Posterior vena cava (tissue), 2 donors: ENCODE results near the gene TMEM263. TPM values are rescaled to one million over a fixed set of nuclear protein-coding genes. Genes with fewer than 3 reads are reported as not detected.
A peak's percentile ranks its signal among the peaks of the same experiment; 100 is the strongest.
"Not testable (repeated sequence)": the region's sequence is repeated elsewhere in the genome, so short reads cannot be mapped to it uniquely, and the experiment has no call there.

Experiments
- DNase-seq: peaks from one replicate; pipeline ENCODE4 v3.0.0-alpha.2; 2020; ENCODE audit warnings: low spot score
- intact Hi-C, 2 donors: fragments of 100-400 bp; cut with DNase I; formaldehyde crosslinking; loops; one replicate each; pipeline versions ENCODE4 v1.14.1 to v1.14.2; 2022 to 2023
- long read RNA-seq, 2 donors: library from polyadenylated mRNA; unstranded; transcript quantifications; one replicate each; pipeline ENCODE4 v2.0.0, GENCODE V29; 2020 to 2021
- total RNA-seq, 2 donors: library from RNA; stranded (reverse); fragmentation: NEBNext Ultra II Directional; extraction: Animal tissue kit (Norgen Biotek cat#: 25700); gene quantifications; one replicate each; pipeline ENCODE4 v1.2.1, GENCODE V29; 2021
- donor health status: DM: yes; HTN: yes; CAD: no.
- donor health status: DM: yes; HTN: yes; CAD: no.

Gene TMEM263
- total RNA-seq: 10 to 100 TPM; 57.0 to 57.4 TPM
- long read RNA-seq, donor 1, transcript TMEM263-204 (3 exons, 3,349 nt): major isoform, 8 of 16 reads
- long read RNA-seq, donor 1, partial matches to known transcripts: 0 of 16 reads
- long read RNA-seq, donor 1, other reads (novel, unspliced or antisense): 3 of 16 reads
- long read RNA-seq, donor 2, transcript TMEM263-204 (3 exons, 3,349 nt): minor isoform, 9 of 36 reads
- long read RNA-seq, donor 2, transcript TMEM263-201 (4 exons, 3,362 nt): major isoform, 13 of 36 reads
- long read RNA-seq, donor 2, partial matches to known transcripts: 0 of 36 reads
- long read RNA-seq, donor 2, other reads (novel, unspliced or antisense): 11 of 36 reads

DNA sequence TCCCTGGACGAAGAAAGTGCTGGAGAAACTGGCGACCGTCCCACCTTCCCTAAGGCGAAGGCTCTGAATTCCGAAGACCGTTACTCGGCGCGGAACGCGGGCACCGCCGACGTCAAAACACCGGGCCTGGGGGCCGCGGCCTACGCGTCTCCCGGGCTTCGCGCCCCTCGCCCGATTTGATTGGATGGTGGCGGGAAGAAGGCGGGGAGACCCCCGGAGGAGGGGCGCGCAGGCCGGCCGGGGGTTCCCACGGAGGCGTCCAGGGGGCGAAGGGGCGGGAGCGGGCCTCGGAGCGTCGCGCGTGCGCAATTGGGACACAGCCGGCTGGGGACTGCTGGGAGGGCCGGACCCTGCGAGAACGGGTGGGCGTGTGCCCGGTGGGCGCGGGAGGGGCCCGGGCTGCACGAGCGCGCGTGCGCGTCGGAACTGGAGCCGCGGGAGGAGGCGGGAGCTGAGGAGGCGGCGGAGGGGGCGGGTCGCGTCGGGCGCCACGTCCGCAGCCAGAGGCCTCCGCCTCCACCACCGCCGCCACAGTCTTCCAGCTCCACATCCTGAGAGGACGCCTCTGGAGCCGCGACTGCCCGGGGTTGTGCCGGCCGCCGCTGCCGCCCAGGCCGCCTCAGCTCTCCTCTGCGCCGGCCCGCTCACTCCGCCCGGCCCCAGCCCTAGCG, at the start of gene TMEM263:
Gene TMEM263, plus strand, starts transcription at position 531 of the 671 bp plus-strand sequence. CDS start 11,210 bp downstream, outside the sequence.
- intact Hi-C loops: loop anchor here in 1 of 2 donors (10.0 kb wide), 1 partner anchor 139 kb away; the partner anchor contains the start of gene CRY1

DNA sequence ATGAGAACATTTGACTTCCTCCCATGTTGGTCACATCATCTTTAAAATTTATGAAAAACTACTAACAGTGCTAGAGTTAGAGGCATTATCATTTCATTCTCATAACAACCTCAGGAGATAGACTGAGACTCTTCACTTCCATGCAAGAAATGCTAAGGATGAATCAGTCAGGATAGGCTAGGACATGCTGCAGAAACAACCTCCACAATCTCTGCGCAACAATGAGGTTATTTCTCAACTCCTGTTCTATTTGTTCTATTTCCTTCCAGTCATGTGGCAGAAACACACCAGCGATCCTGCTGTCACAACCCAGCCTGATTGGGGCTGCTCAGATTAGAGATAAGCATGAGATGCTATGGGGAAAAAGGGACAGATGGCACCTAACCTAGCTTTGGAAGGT, 49.0 kb upstream of the TMEM263 start:
- no peak for DNase-seq
- intact Hi-C loops: no loop called here

More for the DNA sequence above, at the start of gene TMEM263:
- peak; percentile 98 for DNase-seq

DNA sequence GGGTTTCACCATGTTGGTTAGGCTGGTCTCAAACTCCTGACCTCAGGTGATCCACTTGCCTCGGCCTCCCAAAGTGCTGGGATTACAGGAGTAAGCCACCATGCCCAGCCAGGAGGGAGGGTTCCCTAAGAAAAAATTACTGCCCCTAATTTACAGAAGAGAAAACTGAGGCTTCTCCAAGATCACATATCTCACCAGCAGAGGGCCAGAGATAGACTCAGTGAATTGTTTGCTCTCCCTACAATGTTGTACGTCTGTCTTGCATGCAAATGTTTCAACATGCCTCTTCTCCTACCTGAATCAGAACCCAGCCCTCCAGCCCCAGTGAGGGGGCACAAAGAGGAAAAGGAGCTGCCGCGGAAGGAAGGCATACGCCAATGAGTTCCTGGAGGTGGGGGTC, 48.3 kb upstream of the TMEM263 start:
- no peak for DNase-seq
- intact Hi-C loops: no loop called here

DNA sequence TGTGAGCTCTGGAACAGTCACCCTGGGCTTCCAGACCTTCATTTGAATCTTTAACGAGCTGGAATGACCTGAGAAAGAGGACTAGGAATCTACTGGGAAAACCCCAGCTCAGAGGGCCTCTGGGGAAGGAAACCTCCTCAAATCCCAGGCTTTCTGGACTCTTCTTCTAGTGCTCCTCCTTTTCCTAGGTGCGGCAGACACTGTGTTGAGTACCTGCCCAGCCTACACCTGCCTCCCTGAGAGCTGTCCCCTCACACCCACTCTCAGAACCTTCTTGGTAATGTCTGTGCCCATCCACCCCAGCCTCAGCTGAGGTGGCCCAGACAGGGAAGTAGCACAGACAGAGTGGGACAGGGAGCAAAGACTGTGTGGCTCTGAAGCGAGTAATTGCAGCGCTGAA, 47.9 kb upstream of the TMEM263 start:
- intact Hi-C loops: no loop called here

DNA sequence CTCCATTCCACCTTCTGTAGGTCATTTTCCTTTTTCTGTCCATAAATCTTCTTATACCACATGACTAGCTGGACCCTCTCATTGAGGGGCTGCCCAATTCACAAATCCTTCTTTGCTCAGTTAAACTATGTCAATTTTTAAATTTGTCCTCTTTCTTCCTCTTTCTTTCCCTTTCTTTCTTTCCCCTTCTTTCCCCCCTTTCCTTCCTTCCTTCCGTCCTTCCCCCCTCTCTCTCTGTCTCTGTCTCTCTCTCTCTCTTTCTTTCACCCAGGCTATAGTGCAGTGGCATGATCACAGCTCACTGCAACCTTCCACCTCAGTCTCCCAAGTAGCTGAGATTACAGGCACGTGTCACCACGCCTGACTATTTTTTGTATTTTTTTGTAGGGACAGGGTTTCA, 47.1 kb upstream of the TMEM263 start:
- intact Hi-C loops: no loop called here

More for the DNA sequence above, 47.9 kb upstream of the TMEM263 start:
- no peak for DNase-seq

DNA sequence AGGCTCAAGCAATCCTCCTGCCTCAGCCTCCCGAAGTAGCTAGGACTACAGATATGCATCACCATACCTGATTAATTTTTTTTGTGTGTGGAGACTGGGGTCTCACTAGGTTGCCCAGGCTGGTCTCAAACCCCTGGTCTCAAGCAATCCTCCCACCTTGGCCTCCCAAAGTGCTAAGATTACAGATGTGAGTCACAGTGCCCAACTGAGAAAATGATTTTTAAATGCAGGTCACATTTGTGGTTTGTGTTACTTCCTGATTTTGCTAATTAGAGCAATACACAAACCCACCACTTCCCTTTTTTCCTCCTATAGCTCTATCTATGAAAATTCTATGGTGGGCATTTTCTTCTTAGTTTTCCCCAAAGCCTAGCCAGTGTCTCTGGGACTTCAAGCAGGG, 45.5 kb upstream of the TMEM263 start:
- no peak for DNase-seq
- intact Hi-C loops: loop anchor here in 1 of 2 donors (10.0 kb wide), 1 partner anchor 525 kb away; no protein-coding TSS in a partner anchor

More for the DNA sequence above, 47.1 kb upstream of the TMEM263 start:
- DNase-seq: no peak

DNA sequence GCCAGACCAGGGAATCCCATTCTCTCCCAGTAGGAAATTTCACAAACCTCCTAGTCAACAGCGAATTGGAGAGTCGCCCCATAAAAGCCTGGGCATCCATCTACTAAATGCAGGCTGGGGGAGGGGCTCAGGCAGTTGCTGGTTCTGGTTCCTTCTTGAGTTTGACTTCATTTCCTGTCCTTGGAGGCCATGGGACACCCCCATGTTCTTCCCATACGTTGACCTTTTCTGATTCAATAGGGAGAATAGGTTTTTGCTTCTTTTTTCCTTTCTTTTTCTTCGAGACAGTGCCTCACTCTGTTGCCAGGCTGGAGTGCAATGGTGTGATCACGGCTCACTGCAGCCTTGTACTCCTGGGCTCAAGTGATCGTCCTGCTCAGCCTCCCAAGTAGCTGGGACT, 44.1 kb upstream of the TMEM263 start:
- intact Hi-C loops: loop anchor here in 1 of 2 donors (10.0 kb wide), 1 partner anchor 527 kb away; no protein-coding TSS in a partner anchor
- DNase-seq: no peak

DNA sequence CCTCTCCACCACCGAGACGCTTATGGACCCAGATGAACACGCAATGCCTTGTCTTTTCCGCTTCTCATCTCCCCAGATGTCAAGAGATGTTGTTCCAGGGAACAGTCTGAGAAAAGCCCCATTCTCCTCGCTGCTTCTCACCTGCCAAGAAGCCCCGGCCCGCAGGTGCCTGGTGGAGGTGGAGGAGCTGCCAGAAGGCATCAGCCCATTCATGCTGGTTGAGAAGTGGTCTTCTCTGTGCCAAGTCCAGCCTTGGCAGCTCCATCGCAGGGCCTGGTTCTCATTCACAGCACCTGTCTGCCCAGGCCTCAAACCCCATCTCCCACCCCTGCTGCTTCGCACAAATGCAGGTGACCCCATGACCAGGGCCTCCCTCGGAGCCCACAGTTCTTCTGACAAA, 42.3 kb upstream of the TMEM263 start:
- intact Hi-C loops: loop anchor here in 1 of 2 donors (10.0 kb wide), 1 partner anchor 529 kb away; no protein-coding TSS in a partner anchor
- DNase-seq: no peak

DNA sequence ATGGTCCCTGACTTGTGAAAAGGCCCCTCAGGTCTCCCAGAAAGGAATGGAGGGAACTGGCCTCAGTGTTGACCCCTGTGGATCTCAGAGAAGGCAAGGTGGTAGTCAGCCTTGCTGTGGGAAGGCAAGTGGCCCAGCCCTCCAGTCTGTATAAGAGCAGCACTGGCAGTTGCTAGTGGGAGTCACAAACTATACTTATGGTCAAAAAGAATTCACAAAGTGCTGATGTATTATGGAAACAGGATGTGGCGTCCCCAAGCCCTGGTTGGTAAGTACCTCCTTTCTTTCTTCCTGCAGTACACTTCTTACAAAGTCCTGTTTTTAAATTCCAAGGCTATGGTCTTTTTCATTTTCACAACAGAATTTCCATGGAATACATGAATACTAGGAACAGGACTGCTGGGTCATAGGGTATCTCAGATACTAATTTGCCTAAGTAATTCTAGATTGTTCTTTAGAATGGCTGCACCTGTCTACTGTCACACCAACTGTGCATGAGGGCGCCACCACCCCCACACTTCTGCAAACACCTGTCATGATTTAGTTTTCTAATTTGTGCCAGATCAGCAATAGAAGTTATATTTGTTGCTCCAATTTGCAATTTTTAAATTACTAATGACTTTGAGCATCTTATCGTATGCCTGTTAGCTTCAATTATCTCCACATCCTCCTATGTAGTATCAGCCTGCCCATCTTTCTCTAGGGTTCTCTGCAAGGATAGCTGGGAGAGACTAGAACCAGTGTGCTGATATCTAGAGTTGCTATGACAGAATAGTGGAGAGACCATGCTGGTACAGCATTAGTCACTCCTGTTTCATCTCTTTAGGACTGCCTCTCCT, 40.7 kb upstream of the TMEM263 start:
- no peak for DNase-seq
- intact Hi-C loops: loop anchor here (5.0 to 10.0 kb wide), 2 partner anchors 528 to 530 kb away; no protein-coding TSS in a partner anchor

DNA sequence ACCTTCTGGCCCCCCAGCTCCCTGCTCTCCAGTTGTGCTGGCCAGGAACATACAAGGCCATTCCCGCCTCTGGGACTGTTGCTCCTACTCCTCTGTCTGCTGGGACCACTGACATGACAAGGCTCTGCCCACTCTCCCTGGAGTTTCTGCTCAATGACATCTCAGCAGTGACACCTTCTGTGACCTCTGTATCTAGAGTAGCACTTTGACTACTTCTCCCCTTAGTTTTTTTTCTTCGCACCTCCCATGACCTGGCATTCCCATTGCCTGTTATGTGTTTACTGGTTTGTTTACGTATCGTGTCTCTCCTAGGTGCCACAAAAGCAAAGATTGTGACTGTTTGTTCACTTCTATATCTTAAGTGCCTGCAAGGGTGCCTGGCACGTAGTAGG, 40.1 kb upstream of the TMEM263 start:
- no peak for DNase-seq
- intact Hi-C loops: loop anchor here (5.0 to 10.0 kb wide), 2 partner anchors 528 to 531 kb away; no protein-coding TSS in a partner anchor

DNA sequence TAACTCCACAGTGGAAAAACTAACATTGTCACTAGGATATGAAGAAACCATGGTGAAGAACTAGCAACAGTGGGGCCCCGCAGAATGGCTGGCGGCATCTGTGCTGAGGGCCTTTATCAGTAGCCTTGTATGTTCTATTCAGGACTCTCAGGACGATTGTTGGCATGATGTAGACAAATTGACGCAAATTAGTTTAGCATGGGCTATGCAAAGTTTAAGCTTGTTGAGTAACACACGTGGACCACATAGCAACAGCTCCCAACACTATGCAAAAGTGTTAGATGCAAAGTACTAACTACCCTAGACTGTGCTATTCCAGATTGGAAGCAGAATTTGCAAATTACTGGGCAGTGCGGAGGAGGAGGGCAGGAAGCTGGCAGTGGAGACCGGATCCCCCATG, 38.2 kb upstream of the TMEM263 start:
- no peak for DNase-seq
- intact Hi-C loops: loop anchor here (5.0 to 10.0 kb wide), 2 partner anchors 530 to 533 kb away; no protein-coding TSS in a partner anchor

DNA sequence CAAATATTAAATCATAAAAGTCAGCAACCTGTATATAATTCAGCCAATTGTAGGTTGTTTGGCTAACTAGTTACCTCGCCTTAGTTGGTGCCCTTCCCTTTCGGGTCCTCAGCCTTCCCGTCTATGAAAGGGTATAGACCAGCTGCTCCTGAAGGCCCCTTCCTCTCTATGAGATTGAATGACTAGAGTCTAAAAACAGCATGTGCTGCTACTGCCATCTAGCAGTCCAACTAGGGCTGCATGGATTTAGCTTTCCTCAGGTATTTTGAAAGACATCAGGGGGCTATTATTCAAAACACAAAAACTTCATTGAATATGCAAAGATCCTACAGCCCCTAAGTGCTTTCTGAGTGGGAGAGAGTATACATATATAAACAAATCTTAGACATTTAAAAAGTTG, 37.0 kb upstream of the TMEM263 start:
- intact Hi-C loops: loop anchor here (5.0 to 10.0 kb wide), 2 partner anchors 531 to 534 kb away; no protein-coding TSS in a partner anchor

DNA sequence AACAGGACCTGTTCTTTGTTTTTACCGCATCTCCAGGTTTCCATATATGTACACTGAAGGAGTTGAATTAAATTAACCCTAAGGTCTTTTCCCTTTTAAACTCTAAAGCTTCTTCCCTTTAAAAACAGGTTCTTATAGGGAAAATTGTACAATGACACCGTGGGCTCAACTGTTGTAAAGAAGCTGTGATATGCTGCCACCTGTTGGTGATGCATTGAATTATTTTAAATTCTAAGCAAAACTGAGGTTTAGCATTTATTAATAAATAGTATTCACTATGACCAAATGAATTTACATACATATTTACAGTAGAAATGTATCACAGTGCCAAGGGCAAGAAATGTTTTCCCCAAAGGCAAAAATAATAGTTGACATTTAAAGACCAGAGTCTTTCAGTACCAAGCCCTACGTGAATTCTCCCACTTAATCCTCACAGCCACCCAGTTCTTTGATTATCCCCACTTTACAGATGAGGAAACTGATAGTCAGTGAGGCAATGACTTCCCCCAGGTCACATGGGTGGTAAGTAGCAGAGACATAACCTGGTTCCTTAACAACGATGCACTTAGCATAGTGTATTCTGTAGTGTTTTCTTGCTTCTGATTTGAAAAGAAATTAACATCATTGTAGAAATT, 35.7 kb upstream of the TMEM263 start:
- intact Hi-C loops: loop anchor here (5.0 to 10.0 kb wide), 2 partner anchors 533 to 535 kb away; no protein-coding TSS in a partner anchor
- no peak for DNase-seq

More for the DNA sequence above, 37.0 kb upstream of the TMEM263 start:
- no peak for DNase-seq

DNA sequence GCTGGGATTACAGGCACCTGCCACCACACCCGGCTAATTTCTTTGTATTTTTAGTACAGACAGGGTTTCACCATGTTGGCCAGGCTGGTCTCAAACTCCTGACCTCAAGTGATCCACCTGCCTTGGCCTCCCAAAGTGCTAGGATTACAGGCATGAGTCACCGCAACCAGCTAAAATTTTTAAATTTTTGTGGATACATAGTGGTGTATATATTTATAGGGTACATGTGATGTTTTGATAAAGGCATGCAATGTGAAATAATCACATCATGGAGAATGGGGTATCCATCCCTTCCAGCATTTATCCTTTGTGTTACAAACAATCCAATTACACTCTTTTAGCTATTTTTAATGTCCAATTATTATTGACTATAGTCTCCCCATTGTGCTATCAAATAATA, 33.7 kb upstream of the TMEM263 start:
- intact Hi-C loops, DNase-seq: not testable (repeated sequence)

DNA sequence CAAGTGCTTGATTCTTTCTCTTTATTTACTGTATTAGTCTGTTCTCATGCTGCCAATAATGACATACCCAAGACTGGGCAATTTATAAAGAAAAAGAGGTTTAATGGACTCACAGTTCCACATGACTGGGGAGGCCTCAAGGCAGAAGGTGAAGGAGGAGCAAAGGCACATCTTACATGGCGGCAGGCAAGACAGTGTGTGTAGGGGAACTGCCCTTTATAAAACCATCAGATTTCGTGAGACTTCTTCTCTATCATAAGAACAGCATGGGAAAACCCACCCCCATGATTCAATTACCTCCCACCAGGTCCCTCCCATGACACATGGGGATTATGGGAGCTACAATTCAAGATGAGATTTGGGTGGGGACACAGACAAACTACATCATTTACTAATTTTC, 32.1 kb upstream of the TMEM263 start:
- DNase-seq, intact Hi-C loops: not testable (repeated sequence)

DNA sequence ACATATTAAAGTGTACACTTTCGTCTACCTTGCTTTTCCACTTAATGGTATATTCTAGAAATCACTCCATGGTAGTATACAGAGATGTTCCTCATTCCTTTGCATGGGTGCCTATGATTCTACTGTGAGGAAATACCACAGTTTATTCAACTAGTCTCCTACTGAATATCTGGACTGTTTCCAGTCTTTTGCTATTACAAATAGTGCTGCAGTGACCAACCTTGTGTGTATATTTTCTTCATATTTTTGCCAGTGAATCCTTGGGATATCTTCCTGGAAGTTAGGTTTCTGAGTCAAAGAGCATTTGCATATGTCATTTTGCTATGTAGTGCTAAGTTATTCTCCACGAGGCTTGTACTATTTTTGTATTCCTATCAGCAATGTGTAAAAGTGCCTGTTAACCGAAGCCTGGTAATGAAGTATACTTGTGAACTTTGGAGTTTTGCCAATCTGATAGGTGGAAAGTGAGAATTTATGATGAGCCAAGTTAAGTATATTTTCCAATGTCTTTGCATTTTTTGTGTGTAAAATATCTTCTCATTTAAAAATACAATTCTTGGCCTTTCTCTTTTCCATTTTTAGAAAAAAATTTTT, 31.3 kb upstream of the TMEM263 start:
- DNase-seq: no peak
- intact Hi-C loops: no loop called here

DNA sequence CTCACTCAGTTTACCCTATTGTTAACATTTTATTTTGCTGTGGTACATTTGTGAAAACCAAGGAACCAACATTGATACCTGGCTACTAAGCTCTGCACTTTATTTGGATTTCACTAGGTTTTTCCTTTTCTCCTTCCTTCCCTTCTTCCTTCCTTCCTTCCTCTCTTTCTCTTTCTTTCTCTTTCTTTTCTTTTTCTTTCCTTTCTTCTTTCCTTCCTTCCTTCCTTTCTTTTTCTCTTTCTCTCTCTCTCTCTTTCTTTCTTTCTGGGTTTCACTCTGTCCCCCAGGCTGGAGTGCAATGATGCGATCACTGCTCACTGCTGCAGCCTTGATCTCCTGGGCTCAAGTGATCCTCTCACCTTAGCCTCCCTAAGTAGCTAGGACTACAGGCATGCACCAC, 29.1 kb upstream of the TMEM263 start:
- intact Hi-C loops: no loop called here
- DNase-seq: no peak

DNA sequence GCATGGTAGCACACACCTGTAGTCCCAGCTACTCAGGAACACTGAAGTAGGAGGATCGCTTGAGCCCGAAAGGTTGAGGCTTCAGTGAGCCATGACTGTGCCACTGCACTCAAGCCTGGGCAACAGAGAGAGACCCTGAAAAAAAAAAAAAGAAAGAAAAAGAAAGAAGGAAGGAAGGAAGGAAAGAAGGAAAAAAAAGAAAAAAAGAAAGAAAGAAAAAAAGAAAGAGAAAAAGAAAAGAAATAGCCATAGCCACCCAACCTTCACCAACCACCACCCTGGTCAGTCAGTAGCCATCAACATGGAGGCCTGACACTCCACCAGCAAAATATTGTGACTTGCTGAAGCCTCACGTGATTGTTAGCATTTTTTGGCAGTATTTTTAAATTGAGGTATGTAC, 21.4 kb upstream of the TMEM263 start:
- DNase-seq: no peak
- intact Hi-C loops: no loop called here
